Right atrium auricular region (tissue), 2 donors: ENCODE data around the gene MYO1F. TPM values are rescaled to one million over a fixed set of nuclear protein-coding genes. Genes with fewer than 3 reads are reported as not detected.
A peak's percentile ranks its signal among the peaks of the same experiment; 100 is the strongest.

Experiments used
- DNase-seq: peaks from one replicate; pipeline ENCODE4 v3.0.0-alpha.2; 2019; ENCODE audit warnings: low spot score
- H3K27ac ChIP-seq, 2 donors: fragments of 200-600 bp; sonication (generic); 1 replicate in 1 of 2; 2 replicates in 1 of 2; pipeline ENCODE4 v1.5.1; 2016 to 2019
- H3K27me3 ChIP-seq, 2 donors: fragments of 200-600 bp; sonication (generic); one replicate each; pipeline versions ENCODE4 v1.5.1 to v1.6.0; 2017 to 2019
- H3K36me3 ChIP-seq: fragments of 200-600 bp; sonication (generic); one replicate; pipeline ENCODE4 v1.5.1; 2016
- H3K4me1 ChIP-seq, 2 donors: fragments of 200-600 bp; sonication (generic); one replicate each; pipeline versions ENCODE4 v1.5.1 to v1.6.0; 2017 to 2019
- H3K4me3 ChIP-seq, 2 donors: fragments of 200-600 bp; sonication (generic); 1 replicate in 1 of 2; 2 replicates in 1 of 2; pipeline ENCODE4 v1.5.1; 2017 to 2019; ENCODE audit warnings: mild to moderate bottlenecking in 1 of 2, moderate library complexity in 1 of 2
- H3K9me3 ChIP-seq, 2 donors: fragments of 200-600 bp; sonication (generic); one replicate each; pipeline ENCODE4 v1.5.1; 2019
- total RNA-seq, 2 donors: library from RNA; depleted of rRNA; stranded (reverse); fragments of >200 nt; gene quantifications; one replicate each; pipeline ENCODE4 v1.1.0, GENCODE V29; 2016
- TF ChIP-seq, protein P1 (sequence below), 2 donors: fragments of 200-600 bp; sonication (generic); IDR thresholded peaks; one replicate each; pipeline ENCODE4 v1.5.1; 2019; ENCODE audit warnings: antibody characterized with exemption in 2 of 2

Gene MYO1F
- total RNA-seq, 2 donors from 2014 or later = 4.4 to 10.8 TPM

DNA sequence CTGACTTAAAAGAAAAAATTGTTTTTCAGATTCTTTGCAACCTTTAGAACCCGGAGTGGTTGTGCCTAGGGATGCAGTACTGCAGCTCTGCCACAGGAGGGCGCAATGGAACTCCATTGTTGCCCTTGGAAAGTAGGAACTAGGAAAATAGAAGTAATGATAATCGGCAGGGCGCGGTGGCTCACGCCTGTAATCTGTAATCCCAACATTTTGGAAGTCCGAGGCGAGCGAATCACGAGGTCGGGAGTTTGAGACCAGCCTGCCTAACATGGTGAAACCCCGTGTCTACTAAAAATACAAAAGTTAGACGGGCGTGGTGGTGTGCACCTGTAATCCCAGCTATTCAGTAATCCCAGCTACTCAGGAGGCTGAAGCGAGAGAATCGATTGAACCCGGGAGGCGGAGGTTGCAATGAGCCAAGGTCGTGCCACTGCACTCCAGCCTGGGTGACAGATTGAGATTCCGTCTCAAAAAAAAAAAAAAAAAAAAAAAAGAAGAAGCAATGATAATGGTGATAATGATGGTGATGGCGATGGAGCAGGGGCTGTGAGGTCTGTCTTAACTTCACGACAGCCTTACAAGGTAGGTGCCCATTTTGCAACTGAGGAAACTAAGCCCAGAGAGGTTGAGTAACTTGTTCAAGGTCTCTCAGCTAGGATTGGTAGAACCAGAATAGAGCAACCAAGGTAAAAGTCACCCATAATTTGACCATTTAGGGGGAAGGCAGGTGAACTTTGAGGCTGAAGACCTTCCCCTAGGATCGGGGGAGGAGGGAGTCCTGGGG is 38.8 kb upstream of the MYO1F start:
- Histone ChIP-seq H3K27me3 (no peaks in the 10 kb centered on the region), H3K9me3 (no peaks in the 10 kb centered on the region), H3K4me1 (peaks cover 0 to 10% of the 10 kb centered on the region in 2 donors), H3K4me3 (no peak overlapping the region), H3K36me3 (no peaks in the 10 kb centered on the region), H3K27ac (no peak overlapping the region)
- TF ChIP-seq, protein P1, sequence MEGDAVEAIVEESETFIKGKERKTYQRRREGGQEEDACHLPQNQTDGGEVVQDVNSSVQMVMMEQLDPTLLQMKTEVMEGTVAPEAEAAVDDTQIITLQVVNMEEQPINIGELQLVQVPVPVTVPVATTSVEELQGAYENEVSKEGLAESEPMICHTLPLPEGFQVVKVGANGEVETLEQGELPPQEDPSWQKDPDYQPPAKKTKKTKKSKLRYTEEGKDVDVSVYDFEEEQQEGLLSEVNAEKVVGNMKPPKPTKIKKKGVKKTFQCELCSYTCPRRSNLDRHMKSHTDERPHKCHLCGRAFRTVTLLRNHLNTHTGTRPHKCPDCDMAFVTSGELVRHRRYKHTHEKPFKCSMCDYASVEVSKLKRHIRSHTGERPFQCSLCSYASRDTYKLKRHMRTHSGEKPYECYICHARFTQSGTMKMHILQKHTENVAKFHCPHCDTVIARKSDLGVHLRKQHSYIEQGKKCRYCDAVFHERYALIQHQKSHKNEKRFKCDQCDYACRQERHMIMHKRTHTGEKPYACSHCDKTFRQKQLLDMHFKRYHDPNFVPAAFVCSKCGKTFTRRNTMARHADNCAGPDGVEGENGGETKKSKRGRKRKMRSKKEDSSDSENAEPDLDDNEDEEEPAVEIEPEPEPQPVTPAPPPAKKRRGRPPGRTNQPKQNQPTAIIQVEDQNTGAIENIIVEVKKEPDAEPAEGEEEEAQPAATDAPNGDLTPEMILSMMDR (IDR thresholded peaks at IDR 0.05) = peak; percentile 70 to 84
- peak; percentile 79 for DNase-seq

DNA sequence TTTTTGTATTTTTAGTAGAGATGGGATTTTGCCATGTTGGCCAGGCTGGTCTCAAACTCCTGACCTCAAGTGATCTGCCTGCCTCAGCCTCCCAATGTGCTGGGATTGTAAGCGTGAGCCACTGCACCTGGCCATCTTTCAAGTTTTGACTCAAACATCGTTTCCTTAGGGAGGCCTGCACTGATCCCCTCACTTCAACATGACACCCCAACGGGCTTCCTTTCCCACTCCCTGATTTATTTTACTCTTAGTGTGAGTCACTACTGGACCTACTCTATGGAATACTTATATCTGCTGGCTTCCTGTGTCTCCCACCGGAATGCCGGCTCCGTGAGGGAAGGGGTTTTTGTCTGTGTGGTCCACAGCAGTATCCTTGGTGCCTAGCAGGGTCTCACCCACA is 37.8 kb upstream of the MYO1F start:
- TF ChIP-seq, protein P1 (IDR thresholded peaks at IDR 0.05) = no peak
- H3K4me3 ChIP-seq = no peak overlapping the region
- no peaks in the 10 kb centered on the region for H3K27me3 ChIP-seq
- H3K4me1 ChIP-seq = peaks cover 0 to 10% of the 10 kb centered on the region in 2 donors
- no peak for DNase-seq
- no peaks in the 10 kb centered on the region for H3K9me3 ChIP-seq
- H3K36me3 ChIP-seq = no peaks in the 10 kb centered on the region
- H3K27ac ChIP-seq = no peak overlapping the region

DNA sequence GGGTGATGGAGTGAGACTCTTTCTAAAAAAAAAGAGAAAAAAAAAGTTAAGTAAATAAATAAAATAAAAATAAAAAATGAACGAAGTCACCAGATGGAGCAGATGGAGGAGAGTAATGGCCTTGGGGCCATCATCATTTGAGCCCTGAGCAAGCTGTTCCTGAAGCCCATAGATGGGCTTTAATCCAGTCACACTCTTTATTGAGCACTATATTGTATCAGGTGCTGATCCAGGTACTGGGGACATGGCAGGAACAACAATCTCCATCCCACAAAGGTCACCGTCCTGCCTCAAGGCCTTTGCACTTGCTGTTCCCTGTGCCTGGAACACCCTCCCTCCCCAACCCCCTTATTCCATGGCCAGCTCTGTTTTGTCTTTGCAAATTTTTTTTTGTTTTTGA is 37.2 kb upstream of the MYO1F start:
- TF ChIP-seq, protein P1 (IDR thresholded peaks at IDR 0.05) = no peak
- Histone ChIP-seq H3K27me3 (no peaks in the 10 kb centered on the region), H3K36me3 (no peaks in the 10 kb centered on the region), H3K9me3 (no peaks in the 10 kb centered on the region), H3K4me1 (peaks cover 0 to 14% of the 10 kb centered on the region in 2 donors), H3K27ac (no peak overlapping the region), H3K4me3 (no peak overlapping the region)
- DNase-seq = no peak

DNA sequence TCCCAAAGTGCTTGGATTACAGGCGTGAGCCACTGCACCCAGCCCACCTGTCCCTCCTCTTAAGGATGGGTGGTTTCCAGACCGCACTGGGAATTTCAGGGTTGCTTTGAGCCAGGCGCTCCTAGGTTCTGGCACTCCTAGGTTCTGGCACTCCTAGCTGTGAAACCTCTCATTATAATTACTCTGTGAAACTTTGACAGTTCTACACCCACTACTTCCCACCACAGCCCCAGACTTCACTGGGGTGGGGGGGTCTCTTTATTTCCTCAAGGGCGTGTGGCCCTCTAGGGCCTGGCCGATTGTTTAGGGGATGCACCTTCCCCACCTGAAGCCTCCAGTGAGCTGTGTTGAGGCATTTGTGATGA is 35.5 kb upstream of the MYO1F start:
- H3K27me3 ChIP-seq = no peaks in the 10 kb centered on the region
- H3K9me3 ChIP-seq = no peaks in the 10 kb centered on the region
- peaks cover 0 to 30% of the 10 kb centered on the region in 2 donors for H3K4me1 ChIP-seq
- H3K36me3 ChIP-seq = no peaks in the 10 kb centered on the region
- no peak overlapping the region for H3K4me3 ChIP-seq
- TF ChIP-seq, protein P1 (IDR thresholded peaks at IDR 0.05) = no peak
- DNase-seq = no peak
- no peak overlapping the region for H3K27ac ChIP-seq

DNA sequence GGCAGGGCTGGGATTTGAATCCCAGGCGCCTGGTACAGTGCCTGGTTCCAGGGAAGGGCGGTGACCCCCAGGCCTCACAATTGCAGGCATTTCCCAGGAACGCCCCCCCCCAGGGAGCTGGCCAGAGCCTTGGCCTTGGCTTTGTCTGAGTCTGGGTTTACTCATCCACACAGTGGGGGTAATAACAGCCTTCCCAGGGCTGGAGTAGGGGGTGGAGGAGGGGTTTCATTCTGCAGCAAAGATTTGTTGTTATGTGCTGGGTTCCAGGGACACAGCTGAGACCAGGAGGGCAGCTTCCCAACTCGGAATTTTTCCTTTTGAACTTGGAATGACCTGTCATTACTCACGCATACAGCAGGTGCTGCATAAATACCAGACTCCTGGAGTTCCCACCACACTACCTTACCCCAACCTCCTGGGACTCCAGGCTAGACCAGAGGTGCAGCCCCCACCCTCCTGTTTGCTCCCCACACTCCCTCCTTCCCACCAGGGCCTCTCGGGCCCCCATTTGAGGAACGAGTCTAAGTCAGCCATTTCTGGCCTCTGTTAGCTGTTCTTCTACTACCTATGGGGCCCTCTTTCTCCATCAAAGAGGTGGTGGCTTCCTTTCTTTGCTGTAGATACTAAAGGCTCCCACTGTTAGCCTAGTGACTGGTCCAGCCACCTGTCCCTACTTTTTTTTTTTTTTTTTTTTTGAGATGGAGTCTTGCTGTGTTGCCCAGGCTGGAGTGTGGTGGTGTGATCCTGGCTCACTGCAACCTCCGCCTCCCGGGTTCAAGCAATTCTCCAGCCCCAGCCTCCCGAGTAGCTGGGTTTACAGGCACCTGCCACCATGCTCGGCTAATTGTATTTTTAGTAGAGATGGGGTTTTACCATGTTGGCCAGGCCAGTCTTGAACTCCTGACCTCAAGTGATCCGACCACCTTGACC is 34.9 kb upstream of the MYO1F start:
- DNase-seq = peak; percentile 92
- Histone ChIP-seq H3K27me3 (no peaks in the 10 kb centered on the region), H3K4me1 (peaks cover 0 to 33% of the 10 kb centered on the region in 2 donors), H3K36me3 (no peaks in the 10 kb centered on the region), H3K27ac (peak overlapping the region; percentile 73 to 91), H3K9me3 (no peaks in the 10 kb centered on the region), H3K4me3 (no peak overlapping the region)
- TF ChIP-seq, protein P1 (IDR thresholded peaks at IDR 0.05) = no peak
